GM10266 (cell line): ENCODE data around the gene WNT7A.

Source experiments
- DNase-seq: peaks from one replicate; pipeline ENCODE4 v3.0.0; 2012; ENCODE audit errors: extremely low spot score
- TF ChIP-seq, protein P1 (sequence below): IDR thresholded peaks from 2 replicates; pipeline ENCODE4 v1.5.1; 2012; ENCODE audit warnings: mild to moderate bottlenecking, low read depth; ENCODE audit not compliant: control insufficient read depth, insufficient read depth; ENCODE audit errors: missing control alignments

WNT7A gene

DNA sequence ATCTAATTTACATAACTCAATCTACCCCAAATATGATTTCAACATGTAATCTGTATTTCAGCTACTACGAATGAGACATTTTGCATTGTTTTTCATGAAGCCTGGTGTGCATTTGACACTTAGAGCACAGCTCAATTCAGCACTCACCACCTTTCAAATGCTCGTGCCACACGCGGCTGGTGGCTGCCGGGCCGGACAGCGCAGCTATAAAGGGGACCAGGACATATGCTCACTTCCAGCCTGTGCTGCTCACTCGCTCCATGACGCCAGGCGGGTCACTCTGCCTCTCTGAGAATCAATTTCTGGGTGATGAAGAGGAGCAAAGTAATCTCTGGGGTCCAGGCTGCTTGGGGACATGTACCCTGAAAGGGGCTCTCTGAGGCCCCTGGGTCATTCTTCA lies 93.1 kb downstream of the WNT7A start:
- TF ChIP-seq, protein P1, sequence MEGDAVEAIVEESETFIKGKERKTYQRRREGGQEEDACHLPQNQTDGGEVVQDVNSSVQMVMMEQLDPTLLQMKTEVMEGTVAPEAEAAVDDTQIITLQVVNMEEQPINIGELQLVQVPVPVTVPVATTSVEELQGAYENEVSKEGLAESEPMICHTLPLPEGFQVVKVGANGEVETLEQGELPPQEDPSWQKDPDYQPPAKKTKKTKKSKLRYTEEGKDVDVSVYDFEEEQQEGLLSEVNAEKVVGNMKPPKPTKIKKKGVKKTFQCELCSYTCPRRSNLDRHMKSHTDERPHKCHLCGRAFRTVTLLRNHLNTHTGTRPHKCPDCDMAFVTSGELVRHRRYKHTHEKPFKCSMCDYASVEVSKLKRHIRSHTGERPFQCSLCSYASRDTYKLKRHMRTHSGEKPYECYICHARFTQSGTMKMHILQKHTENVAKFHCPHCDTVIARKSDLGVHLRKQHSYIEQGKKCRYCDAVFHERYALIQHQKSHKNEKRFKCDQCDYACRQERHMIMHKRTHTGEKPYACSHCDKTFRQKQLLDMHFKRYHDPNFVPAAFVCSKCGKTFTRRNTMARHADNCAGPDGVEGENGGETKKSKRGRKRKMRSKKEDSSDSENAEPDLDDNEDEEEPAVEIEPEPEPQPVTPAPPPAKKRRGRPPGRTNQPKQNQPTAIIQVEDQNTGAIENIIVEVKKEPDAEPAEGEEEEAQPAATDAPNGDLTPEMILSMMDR: no peak

DNA sequence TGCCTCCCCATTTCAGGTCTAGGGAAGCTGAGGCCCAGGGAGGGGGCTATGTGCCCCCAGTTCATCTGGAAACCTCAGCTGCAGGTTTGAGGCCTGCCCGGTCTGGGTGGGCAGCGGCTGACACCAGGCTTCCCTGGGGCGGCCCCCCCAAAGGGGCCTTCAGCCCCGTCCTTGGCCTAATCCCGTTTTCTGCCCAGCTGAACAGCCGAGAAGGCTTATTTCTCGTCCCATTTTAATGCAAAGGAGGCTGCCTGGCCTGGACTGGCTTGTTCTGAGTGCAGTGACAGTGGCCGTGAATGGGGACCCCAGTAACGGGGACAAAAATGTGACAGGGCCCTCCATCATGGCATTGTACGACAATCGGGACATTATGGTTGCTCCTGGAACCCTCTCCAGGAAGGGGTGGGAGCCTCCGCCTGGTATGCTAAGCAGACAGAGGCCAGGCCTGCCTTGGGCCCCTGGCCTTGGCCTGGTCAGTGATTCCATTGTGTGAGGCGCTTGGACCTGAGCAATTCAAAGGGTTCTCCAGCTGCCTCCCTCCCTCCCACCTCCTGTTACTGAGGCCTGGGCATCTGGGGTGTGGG lies 93.9 kb downstream of the WNT7A start:
- TF ChIP-seq, protein P1: no peak
- DNase-seq: no peak

More for the DNA sequence above, 93.1 kb downstream of the WNT7A start:
- DNase-seq: no peak

DNA sequence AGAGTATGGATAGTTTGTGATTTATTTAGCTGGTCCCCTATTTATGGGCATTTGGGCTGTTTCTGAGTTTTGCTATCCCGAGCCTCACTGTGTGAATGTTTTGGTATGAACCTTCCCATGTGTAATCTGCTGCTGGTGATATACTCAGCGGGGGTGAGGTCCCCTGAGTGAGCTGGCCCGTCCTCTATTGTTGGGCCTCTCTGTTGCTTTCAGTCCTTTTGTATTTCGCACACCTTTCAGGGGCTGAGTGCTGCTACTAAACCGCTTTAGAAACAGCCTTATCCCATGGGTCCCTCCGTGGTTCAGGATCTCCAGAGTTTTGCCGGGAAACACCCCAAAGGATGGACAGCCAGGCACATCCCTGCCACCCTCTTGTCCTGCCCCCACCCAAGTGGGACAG lies 94.5 kb downstream of the WNT7A start:
- DNase-seq: no peak
- TF ChIP-seq, protein P1: no peak

DNA sequence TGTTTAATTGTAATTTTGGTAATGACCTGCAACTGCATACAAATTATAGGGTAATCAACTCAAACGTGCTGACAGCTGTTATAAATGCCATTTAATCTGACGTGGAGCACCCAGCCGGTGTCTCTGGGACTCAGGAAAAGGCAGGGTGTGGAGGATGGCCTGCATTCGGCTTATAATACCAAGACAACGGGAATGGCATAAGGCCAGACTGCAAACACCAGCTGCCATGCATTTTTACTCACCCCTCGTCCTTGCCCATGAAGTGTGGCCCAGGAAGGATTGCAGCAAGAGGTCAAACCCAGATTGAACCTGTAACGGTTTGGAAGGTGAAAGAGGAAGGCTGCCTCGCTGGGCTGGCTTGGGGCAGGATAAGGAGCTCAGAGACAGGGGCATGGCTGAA lies 96.4 kb downstream of the WNT7A start:
- DNase-seq: no peak
- TF ChIP-seq, protein P1: no peak

DNA sequence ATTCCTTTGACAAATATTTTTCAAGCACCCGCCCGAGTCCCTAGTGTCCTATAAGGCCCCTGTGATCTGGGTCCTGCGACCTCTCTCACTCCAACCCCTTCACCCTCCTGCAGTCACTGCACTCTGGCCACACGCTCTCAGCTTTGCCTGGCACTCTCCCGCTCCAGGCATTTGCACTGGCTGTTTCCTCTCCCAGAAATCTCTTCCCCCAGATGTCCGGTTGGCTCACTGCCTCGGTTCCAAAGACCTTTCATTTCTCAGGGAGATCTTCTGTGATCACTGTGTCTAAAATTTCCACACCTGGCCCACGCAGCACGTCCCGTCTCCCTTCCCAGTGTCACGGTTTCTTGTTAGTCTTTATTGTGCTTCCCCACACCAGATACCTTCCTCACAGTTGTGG lies 97.4 kb downstream of the WNT7A start:
- no peak for DNase-seq
- TF ChIP-seq, protein P1: no peak

DNA sequence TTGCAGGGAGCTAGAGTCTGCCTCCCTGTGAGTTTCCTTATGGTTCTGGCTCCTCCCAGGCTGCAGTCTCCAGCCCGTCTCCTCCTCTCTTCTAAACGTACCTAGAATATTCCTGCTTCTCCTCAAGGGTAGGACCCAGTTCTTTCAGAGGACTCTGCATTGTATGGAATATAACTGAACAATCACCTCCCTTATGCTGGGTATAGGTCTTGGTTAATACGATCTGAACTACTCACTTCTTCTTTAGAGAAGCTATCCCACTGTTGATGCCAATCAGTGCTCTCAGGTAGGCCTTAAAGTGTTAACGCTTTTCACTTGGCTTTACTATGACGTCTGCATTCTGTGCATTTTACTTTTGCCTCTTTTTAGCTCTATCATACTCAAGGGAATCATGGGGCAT lies 98.5 kb downstream of the WNT7A start:
- TF ChIP-seq, protein P1: no peak
- DNase-seq: no peak

DNA sequence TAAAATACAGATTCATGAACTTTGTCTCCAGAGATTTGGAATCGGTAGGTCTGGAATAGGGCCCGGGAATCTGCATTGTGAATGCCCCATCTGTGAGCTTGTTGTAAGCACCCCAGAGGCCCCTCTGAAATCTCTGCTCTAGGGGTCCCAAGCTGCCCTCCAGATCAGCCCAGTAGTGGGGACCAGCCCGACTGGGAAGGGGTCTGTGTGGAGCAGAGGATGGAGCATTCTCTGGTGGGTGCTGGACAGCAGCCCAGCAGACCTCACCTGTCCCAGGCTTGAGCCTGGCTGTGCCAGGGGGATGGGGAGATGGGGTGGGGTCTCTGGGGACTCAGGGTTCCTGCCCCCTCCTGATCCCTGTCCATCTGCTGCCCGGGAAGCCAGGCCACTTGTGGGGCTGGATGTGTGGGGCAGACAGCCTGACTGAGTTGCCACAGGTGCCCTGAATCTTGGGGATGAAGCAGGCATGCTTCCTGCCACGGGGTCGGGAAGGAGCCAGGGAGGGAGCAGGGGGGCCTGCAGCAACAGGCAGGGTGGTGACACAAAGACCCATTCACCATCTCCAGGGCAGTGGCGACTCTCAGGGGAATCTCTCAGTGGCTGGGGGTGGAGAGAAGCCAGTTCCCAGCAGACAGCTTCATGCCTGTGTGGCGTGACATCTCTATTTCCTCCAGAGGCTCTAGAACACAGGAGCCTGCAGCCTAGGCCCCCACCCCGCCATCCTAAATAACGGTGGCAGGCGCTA lies 99.3 kb downstream of the WNT7A start:
- DNase-seq: no peak
- TF ChIP-seq, protein P1: no peak
